ENCODE measurements around the gene SYNPO.

SYNPO gene

DNA sequence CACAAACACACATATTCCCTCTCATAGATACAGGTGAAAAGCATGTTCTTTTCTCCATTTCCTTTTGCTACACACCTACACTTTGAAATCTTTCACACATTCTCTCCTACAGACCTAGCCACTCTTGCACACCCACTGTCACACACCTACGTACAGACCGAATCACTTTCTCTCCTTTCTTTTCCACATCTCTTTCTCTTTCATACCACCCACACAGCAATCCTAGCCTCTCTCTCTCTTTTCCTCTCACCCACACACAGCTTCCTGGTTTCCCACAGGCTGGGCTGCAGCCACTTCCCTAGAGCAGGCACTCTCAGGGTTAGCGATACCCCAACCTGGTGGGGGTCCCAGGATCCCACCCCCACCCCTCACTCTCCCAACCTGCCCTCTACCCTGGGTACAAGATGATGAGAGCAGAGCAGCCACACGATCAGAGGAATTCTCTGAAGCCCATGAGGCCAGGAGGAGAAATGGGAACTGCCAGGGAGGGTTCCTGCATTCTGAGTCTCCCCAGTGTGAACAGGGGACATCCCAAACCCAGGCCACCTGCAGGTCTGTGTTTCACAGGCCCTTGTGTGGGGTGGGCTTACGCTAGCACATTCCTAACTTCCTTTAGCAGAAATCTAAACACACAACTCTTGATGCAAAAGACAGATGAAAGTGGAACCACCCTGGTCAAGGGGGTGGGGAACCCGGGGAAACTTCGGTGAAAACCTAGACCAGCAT, 17.1 kb upstream of the SYNPO start:
- Mint-ChIP-seq H3K4me3 (peak overlapping the region; percentile 75 to 82), H3K27ac (peak overlapping the region in 1 of 2 donors; percentile 13), H3K9me3 (no peaks in the 10 kb centered on the region)

GRCh38 chr5:150623878-150624216, 16.6 kb upstream of the SYNPO start:
- no peaks in the 10 kb centered on the region for H3K9me3 Mint-ChIP-seq
- DNase-seq = no peak
- H3K27me3 Mint-ChIP-seq = peaks cover 38 to 44% of the 10 kb centered on the region in 2 donors
- H3K36me3 Mint-ChIP-seq (ENCODE audit: insufficient read depth) = no peaks in the 10 kb centered on the region
- peak overlapping the region in 1 of 2 donors; percentile 13 for H3K27ac Mint-ChIP-seq
- peaks cover 9 to 10% of the 10 kb centered on the region in 2 donors for H3K4me1 Mint-ChIP-seq (ENCODE audit: low read depth in 2 of 2)
- H3K4me3 Mint-ChIP-seq = peak overlapping the region; percentile 75 to 82
- no peak for ATAC-seq (replicated peaks)

More for the DNA sequence above, 17.1 kb upstream of the SYNPO start:
- no peak for DNase-seq
- Mint-ChIP-seq H3K27me3 (peaks cover 38 to 44% of the 10 kb centered on the region in 2 donors), H3K4me1 (ENCODE audit: low read depth in 2 of 2) (peaks cover 9 to 10% of the 10 kb centered on the region in 2 donors), H3K36me3 (ENCODE audit: insufficient read depth) (no peaks in the 10 kb centered on the region)
- no peak for ATAC-seq (replicated peaks)

DNA sequence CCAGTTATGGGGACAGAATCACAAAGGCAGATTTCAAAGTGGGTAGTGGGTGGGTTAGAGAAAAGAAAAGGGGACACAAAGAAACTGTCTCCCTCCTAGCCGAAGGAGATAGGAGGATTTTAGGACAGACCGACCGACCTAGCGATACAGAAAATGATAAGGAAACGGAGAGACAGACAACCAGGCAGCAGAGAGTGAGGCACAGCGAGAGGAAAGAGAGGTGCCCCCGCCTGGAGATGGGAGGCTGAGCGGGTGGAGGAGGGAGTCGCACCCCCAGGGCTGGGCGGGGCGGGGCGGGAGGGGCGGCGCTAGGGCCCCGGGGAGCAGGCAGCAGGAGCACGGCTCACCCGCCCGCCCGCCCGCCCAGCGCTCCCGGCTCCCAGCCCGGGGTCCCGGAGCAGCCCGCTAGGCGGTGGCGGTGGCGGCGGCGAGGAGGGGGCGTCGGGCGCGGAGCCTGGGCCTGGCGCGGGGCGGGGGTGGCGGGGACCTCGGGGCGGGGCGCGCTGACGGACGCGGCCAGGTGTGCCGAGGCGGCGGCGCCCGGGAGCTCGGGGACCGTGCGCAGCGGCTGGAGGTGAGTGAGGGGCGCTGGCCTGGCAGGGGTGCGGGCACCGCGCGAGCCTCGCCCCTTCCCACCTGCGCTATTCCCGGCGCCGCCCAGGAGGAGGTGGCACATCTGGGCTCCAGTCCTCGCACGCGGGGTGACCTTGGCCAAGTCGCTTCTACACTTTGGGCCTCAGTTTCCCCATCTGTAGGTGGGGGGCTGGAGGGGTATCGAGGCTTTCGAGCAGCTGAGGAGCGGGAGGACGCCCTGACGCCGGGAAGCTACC, 15.9 kb upstream of the SYNPO start:
- H3K4me3 Mint-ChIP-seq = peak overlapping the region; percentile 75 to 82
- no peak for DNase-seq
- H3K27me3 Mint-ChIP-seq = peaks cover 38 to 51% of the 10 kb centered on the region in 2 donors
- peaks cover 9 to 10% of the 10 kb centered on the region in 2 donors for H3K4me1 Mint-ChIP-seq (ENCODE audit: low read depth in 2 of 2)
- peak; percentile 66 for ATAC-seq (replicated peaks)
- H3K9me3 Mint-ChIP-seq = no peaks in the 10 kb centered on the region
- peak overlapping the region in 1 of 2 donors; percentile 13 for H3K27ac Mint-ChIP-seq
- H3K36me3 Mint-ChIP-seq (ENCODE audit: insufficient read depth) = no peaks in the 10 kb centered on the region

- Mint-ChIP-seq H3K4me1 (ENCODE audit: low read depth in 2 of 2) (peaks cover 9 to 10% of the 10 kb centered on the region in 2 donors), H3K36me3 (ENCODE audit: insufficient read depth) (no peaks in the 10 kb centered on the region), H3K27ac (no peak overlapping the region), H3K4me3 (peak overlapping the region in 1 of 2 donors; percentile 36), H3K27me3 (peaks cover 38 to 57% of the 10 kb centered on the region in 2 donors), H3K9me3 (no peaks in the 10 kb centered on the region)
- ATAC-seq (replicated peaks) (no peak), DNase-seq (no peak)
Observed at GRCh38 chr5:150625164-150625535, 15.3 kb upstream of the SYNPO start.

DNA sequence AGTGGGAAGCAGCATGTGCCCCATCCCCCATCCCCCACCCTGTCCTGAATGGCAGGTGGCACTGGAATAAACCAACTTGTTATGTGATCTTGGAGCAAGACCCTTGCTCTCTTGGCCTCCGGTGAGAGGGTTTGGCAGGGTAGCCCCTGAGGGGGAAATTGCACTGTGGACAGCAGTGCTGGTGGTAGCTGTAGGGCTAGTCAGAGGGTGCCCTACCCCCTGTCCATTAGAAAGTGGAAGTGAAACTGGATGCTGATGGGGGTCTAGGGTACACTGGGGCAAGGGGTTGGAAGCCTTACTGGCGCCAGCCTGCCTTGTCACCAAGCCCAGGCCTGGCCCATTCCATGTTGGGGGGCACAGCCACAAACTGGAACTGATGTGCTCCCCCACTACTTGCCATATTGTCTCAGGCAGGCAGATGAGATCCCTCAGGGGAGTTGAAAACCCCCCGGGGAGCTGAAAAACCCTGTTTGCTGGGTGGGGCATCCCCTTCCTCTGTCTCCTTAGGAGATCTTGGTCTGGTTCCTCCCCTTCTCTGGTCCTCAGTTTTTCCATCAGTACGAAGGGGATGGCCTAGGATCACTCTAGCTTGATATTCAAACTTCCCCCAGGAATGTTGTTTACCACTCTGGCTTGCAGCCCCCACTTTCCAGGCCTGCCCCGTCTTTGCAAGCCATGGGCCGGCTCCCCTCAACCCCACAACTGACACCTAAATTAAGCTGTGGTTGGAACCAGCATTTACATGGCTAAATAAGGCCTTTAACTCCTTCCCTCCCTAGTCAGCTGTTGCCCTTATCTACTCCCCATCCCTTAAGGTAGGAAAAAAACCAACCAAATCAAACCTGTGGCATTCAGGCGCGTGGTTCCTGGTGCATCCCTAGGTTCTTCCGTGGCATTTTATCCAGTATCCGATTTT, 14.4 kb upstream of the SYNPO start:
- no peak overlapping the region for H3K27ac Mint-ChIP-seq
- ATAC-seq (replicated peaks) = peak; percentile 22
- no peaks in the 10 kb centered on the region for H3K9me3 Mint-ChIP-seq
- peaks cover 9 to 10% of the 10 kb centered on the region in 2 donors for H3K4me1 Mint-ChIP-seq (ENCODE audit: low read depth in 2 of 2)
- H3K27me3 Mint-ChIP-seq = peaks cover 38 to 66% of the 10 kb centered on the region in 2 donors
- no peak for DNase-seq
- peak overlapping the region in 1 of 2 donors; percentile 36 for H3K4me3 Mint-ChIP-seq
- H3K36me3 Mint-ChIP-seq (ENCODE audit: insufficient read depth) = no peaks in the 10 kb centered on the region

DNA sequence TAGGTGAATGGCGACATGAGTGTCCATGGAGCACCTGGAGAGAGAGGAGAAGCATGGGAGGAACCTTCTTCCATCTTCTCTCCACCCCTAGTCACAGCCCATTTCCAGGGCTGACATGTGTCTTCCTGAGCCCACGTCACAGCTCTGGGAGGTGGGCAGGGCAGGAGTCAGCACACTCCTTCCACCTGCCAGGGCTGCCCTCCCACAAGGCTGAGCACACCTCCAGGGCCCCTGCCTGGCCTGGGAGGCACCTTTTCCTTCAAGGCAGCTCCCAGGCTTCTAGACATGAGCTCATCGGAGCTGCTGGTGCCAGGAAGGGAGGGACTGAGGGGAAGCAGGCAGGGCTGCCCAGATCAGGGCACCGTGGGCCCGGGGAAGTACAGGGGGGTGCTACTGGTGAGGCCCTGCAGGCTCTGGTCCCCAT, 13.6 kb upstream of the SYNPO start:
- peaks cover 9 to 10% of the 10 kb centered on the region in 2 donors for H3K4me1 Mint-ChIP-seq (ENCODE audit: low read depth in 2 of 2)
- no peaks in the 10 kb centered on the region for H3K36me3 Mint-ChIP-seq (ENCODE audit: insufficient read depth)
- H3K27me3 Mint-ChIP-seq = peaks cover 38 to 73% of the 10 kb centered on the region in 2 donors
- no peak for DNase-seq
- no peak for ATAC-seq (replicated peaks)
- H3K9me3 Mint-ChIP-seq = no peaks in the 10 kb centered on the region
- H3K27ac Mint-ChIP-seq = no peak overlapping the region
- H3K4me3 Mint-ChIP-seq = no peak overlapping the region

DNA sequence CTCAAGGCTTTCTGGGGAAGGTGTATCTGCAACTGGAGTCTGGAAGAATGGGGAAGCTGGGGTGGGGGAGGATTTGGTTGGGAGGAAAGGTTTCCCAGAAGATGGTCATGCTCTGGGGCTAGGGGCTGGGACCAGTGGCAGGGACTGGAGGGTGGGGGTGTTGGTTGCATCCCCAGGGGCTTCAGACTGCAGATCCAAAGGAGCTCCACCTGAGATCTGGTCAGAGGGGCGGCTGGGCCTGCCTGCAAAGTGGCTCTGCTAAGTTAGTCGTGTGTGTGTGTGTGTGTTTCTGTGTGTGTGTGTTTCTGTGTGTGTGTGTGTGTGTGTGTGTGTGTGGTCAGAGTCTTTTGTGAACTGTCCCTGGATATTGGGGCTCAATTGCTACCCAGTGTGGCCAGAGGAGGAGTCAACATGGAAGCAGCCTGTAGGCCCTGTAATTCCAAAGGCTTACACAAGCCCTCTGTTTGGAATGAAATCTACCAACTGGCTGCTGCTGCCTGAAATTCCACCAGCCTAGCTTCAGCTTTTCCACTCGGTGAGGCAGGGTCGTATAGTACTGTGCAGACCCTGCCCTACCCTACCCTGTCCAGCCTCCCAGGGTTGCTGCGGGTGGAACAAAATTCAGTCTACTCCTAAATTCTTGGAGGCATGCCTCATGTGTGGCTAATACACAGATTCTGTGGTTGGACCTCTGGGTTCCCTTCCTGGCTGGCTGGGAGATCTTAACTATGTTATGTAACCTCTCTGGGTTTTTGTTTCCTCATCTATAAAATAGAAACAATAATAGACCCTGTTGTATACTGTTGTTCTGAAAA, 12.5 kb upstream of the SYNPO start:
- Mint-ChIP-seq H3K9me3 (no peaks in the 10 kb centered on the region), H3K4me1 (ENCODE audit: low read depth in 2 of 2) (peaks cover 9 to 10% of the 10 kb centered on the region in 2 donors), H3K4me3 (no peak overlapping the region), H3K27me3 (peaks cover 36 to 73% of the 10 kb centered on the region in 2 donors), H3K36me3 (ENCODE audit: insufficient read depth) (no peaks in the 10 kb centered on the region), H3K27ac (no peak overlapping the region)
- ATAC-seq (replicated peaks) (no peak), DNase-seq (no peak)

- Mint-ChIP-seq H3K4me3 (no peak overlapping the region), H3K27me3 (peaks cover 27 to 63% of the 10 kb centered on the region in 2 donors), H3K27ac (no peak overlapping the region), H3K36me3 (ENCODE audit: insufficient read depth) (no peaks in the 10 kb centered on the region), H3K4me1 (ENCODE audit: low read depth in 2 of 2) (peaks cover 4 to 5% of the 10 kb centered on the region in 2 donors), H3K9me3 (no peaks in the 10 kb centered on the region)
- DNase-seq (no peak), ATAC-seq (replicated peaks) (no peak)
Observed at GRCh38 chr5:150628936-150629485, 11.4 kb upstream of the SYNPO start.

- Mint-ChIP-seq H3K36me3 (ENCODE audit: insufficient read depth) (no peaks in the 10 kb centered on the region), H3K27me3 (peaks cover 22 to 60% of the 10 kb centered on the region in 2 donors), H3K4me1 (ENCODE audit: low read depth in 2 of 2) (no peaks in the 10 kb centered on the region), H3K4me3 (no peak overlapping the region), H3K27ac (no peak overlapping the region), H3K9me3 (no peaks in the 10 kb centered on the region)
- ATAC-seq (replicated peaks) (no peak), DNase-seq (no peak)
Observed at GRCh38 chr5:150630016-150630415, 10.4 kb upstream of the SYNPO start.

DNA sequence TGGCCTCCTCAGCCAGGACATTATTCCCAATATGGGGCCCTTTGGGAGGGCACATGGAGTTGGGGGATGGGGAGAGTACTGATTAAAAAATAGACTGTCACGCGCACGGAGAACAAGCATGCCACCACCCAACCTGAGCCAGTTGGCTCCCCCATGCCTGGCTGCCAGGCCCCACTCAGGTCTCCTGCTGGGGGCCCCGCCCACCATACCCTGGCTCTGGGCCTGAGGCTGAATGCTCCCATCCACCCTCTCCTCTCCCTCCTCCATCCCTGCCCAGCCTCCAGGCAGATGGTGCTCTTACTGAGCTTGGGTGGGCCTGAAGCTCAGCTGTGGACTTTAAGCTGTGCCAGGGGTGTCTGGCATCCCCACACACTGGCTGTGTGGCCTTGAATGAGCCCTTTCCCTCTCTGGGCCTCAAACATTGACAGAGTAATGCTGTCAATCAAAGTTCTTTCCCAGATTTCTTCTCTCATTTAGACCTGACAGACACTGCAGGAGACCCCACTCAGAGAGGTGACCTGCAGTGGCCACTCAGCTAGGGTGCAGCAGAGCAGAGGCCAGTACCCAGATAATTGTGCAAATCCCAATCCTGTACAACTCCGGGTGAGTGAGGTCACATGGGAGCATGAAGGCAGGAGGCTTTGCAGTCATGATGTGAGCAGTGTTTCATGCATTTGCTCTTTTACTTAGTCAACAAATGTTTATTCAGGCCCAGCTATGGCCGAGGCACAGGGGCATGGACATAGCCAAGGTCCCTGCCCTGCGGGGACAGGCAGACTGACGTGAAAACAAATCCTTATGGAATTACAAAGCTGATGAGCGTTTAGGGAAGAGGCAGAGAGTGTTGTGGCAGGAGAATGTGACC, 9.8 kb upstream of the SYNPO start:
- Mint-ChIP-seq H3K9me3 (no peaks in the 10 kb centered on the region), H3K27me3 (peaks cover 24 to 65% of the 10 kb centered on the region in 2 donors), H3K4me3 (no peak overlapping the region), H3K4me1 (ENCODE audit: low read depth in 2 of 2) (no peaks in the 10 kb centered on the region), H3K36me3 (ENCODE audit: insufficient read depth) (no peaks in the 10 kb centered on the region), H3K27ac (no peak overlapping the region)
- DNase-seq (no peak), ATAC-seq (replicated peaks) (no peak)

DNA sequence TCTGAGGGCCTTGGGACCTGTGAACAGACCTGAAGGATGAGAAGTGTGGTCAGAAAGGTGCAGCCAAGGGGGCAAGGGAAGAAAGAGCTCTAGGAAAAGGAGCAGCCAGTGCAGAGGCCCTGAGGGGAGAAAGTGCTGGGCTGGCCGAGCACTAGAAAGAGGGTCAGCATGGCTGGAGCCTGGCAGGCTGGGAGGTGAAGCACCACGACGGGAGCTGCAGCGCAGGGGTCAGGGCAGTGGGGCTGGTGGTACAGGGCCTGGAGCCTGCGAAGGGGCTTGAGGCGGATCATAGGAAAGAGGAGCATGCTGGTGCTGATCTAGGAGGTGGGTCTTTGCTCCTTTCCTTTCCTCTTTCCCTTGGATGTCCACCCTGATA, 9.1 kb upstream of the SYNPO start:
- no peak for DNase-seq
- Mint-ChIP-seq H3K4me1 (ENCODE audit: low read depth in 2 of 2) (no peaks in the 10 kb centered on the region), H3K4me3 (no peak overlapping the region), H3K36me3 (ENCODE audit: insufficient read depth) (no peaks in the 10 kb centered on the region), H3K27me3 (peaks cover 25 to 65% of the 10 kb centered on the region in 2 donors), H3K9me3 (no peaks in the 10 kb centered on the region), H3K27ac (no peak overlapping the region)
- ATAC-seq (replicated peaks) = no peak
